CD4-positive, alpha-beta T cell treated with Interleukin-4 for 4 hours (primary cell): Measurements from ENCODE around the gene MTMR12.
"Not testable (repeated sequence)": the region's sequence is repeated elsewhere in the genome, so short reads cannot be mapped to it uniquely, and the experiment has no call there.

ENCODE experiments used
- DNase-seq: peaks from one replicate; pipeline ENCODE4 v3.0.0-alpha.2; 2020

MTMR12 gene

GRCh38 chr5:32232441-32233219, 80.1 kb downstream of the MTMR12 start:
- DNase-seq, result peak; percentile 78

- no peak for DNase-seq
Measured at GRCh38 chr5:32231929-32232328, 80.8 kb downstream of the MTMR12 start.

GRCh38 chr5:32231241-32231640, 81.5 kb downstream of the MTMR12 start:
- DNase-seq, result no peak

- DNase-seq, result no peak
Measured at GRCh38 chr5:32230356-32231099, 82.2 kb downstream of the MTMR12 start.

- DNase-seq, result no peak
Measured at GRCh38 chr5:32229586-32229985, 83.2 kb downstream of the MTMR12 start.

GRCh38 chr5:32228816-32229215, 83.9 kb downstream of the MTMR12 start:
- DNase-seq, result no peak

- no peak for DNase-seq
Measured at GRCh38 chr5:32225445-32225844, 87.3 kb downstream of the MTMR12 start.

- DNase-seq, result no peak
Measured at GRCh38 chr5:32223972-32224609, 88.6 kb downstream of the MTMR12 start.

GRCh38 chr5:32222723-32223470, 89.8 kb downstream of the MTMR12 start:
- DNase-seq, result no peak

GRCh38 chr5:32217886-32218396, 94.8 kb downstream of the MTMR12 start:
- no peak for DNase-seq

- DNase-seq, result not testable (repeated sequence)
Measured at GRCh38 chr5:32214344-32214743, 98.4 kb downstream of the MTMR12 start.

GRCh38 chr5:32210151-32210550, 102.6 kb downstream of the MTMR12 start:
- no peak for DNase-seq

GRCh38 chr5:32208837-32209236, 103.9 kb downstream of the MTMR12 start:
- DNase-seq, result not testable (repeated sequence)

- no peak for DNase-seq
Measured at GRCh38 chr5:32207355-32207634, 105.4 kb downstream of the MTMR12 start.

GRCh38 chr5:32206509-32207354, 106.0 kb downstream of the MTMR12 start:
- DNase-seq, result no peak

GRCh38 chr5:32206053-32206452, 106.7 kb downstream of the MTMR12 start:
- DNase-seq, result no peak

- no peak for DNase-seq
Measured at GRCh38 chr5:32202394-32202793, 110.3 kb downstream of the MTMR12 start.

GRCh38 chr5:32201122-32201753, 111.5 kb downstream of the MTMR12 start:
- DNase-seq, result no peak

GRCh38 chr5:32197032-32197431, 115.7 kb downstream of the MTMR12 start:
- no peak for DNase-seq

GRCh38 chr5:32195265-32195664, 117.5 kb downstream of the MTMR12 start:
- no peak for DNase-seq

- DNase-seq, result no peak
Measured at GRCh38 chr5:32193591-32193990, 119.1 kb downstream of the MTMR12 start.

- no peak for DNase-seq
Measured at GRCh38 chr5:32190095-32190494, 122.6 kb downstream of the MTMR12 start.
